HCT116 (cell line): ENCODE results near the gene OR52B2. TPM values are rescaled to one million over a fixed set of nuclear protein-coding genes. Genes with fewer than 3 reads are reported as not detected.

ENCODE experiments used
- ATAC-seq: fragments of 200-7000 bp; cut with Tn5 transposase; 2 replicates; pipeline ENCODE4 v1.9.1; 2020; ENCODE audit warnings: mild to moderate bottlenecking, moderate library complexity
- BruUV-seq: library from RNA; stranded (reverse); fragments of 400-500 nt; replicated peaks from 2 replicates; lab custom pipeline; 2021; lab: Mats Ljungman, UMichigan
- CTCF ChIA-PET: fragments of 300-600 bp; sonication (Branson Sonifier 250); formaldehyde crosslinking; loops from one replicate; lab custom pipeline; 2021; ENCODE audit warnings: antibody characterized with exemption; lab: Charles Lee
- POLR2A ChIA-PET: fragments of 300-600, 350-600 bp; sonication (Branson Sonifier 250); formaldehyde crosslinking; loops from one replicate; lab custom pipeline; 2021; ENCODE audit warnings: antibody characterized with exemption; lab: Charles Lee
- RAD21 ChIA-PET, 2 experiments: fragments of 300-600 bp; sonication (Branson Sonifier 250); formaldehyde crosslinking; loops; one replicate each; lab custom pipeline; 2023; ENCODE audit warnings: low total read pairs in 2 of 2; ENCODE audit not compliant: uncharacterized antibody in 2 of 2, unreplicated experiment in 2 of 2, low non-redundant PET in 1 of 2; lab: Charles Lee
- DNase-seq: peaks from one replicate; pipeline ENCODE4 v3.0.0-alpha.2; 2010; ENCODE audit warnings: low read depth, low spot score
- H2AFZ ChIP-seq: fragments of 200-600 bp; shearing (Covaris generic), sonication (generic); 2 replicates; pipeline ENCODE4 v1.6.1; 2017; ENCODE audit warnings: low read depth, mixed run types, mixed read lengths, antibody characterized with exemption, low read length; ENCODE audit not compliant: poor library complexity, severe bottlenecking
- H3K27ac ChIP-seq: 2 replicates; pipeline ENCODE4 v1.5.1; 2012; ENCODE audit warnings: low read depth, low read length
- H3K27me3 ChIP-seq: fragments of 200-600 bp; sonication (generic); 2 replicates; pipeline ENCODE4 v1.6.1; 2016; ENCODE audit warnings: mixed run types, low read length, mixed read lengths; ENCODE audit not compliant: insufficient read depth
- H3K36me3 ChIP-seq, 2 experiments: fragments of 200-500 bp in 1 of 2; fragments of 200-600 bp in 1 of 2; sonication (Bioruptor generic) in 1 of 2; sonication (generic) in 1 of 2; 2 replicates each; pipeline versions ENCODE4 v1.5.1 to v1.6.1; 2014 to 2016; ENCODE audit warnings: low read length in 2 of 2, inconsistent platforms in 1 of 2, mixed read lengths in 1 of 2, mixed run types in 1 of 2; ENCODE audit not compliant: insufficient read depth in 2 of 2, control insufficient read depth in 1 of 2
- H3K4me1 ChIP-seq, 2 experiments: fragments of 200-600 bp in 1 of 2; sonication (generic) in 1 of 2; 2 replicates each; pipeline versions ENCODE4 v1.5.1 to v1.6.1; 2012 to 2017; ENCODE audit warnings: low read length in 2 of 2, inconsistent platforms in 1 of 2, mild to moderate bottlenecking in 1 of 2, mixed read lengths in 1 of 2, mixed run types in 1 of 2, moderate library complexity in 1 of 2; ENCODE audit not compliant: insufficient read depth in 2 of 2, control insufficient read depth in 1 of 2
- H3K4me2 ChIP-seq: fragments of 200-600 bp; sonication (generic); 2 replicates; pipeline ENCODE4 v1.6.1; 2017; ENCODE audit warnings: mixed run types, low read length, mixed read lengths
- H3K4me3 ChIP-seq, 2 experiments: fragments of 200-600 bp in 1 of 2; sonication (generic) in 1 of 2; replicated peaks in 1 of 2; 2 replicates each; pipeline ENCODE4 v1.5.1; 2011 to 2016; ENCODE audit warnings: low read length in 2 of 2, control low read depth in 1 of 2, low read depth in 1 of 2, mild to moderate bottlenecking in 1 of 2, mixed read lengths in 1 of 2, mixed run types in 1 of 2
- H3K79me2 ChIP-seq: fragments of 200-600 bp; sonication (generic); 2 replicates; pipeline ENCODE4 v1.6.1; 2017; ENCODE audit warnings: mild to moderate bottlenecking, mixed run types, low read length, moderate library complexity, mixed read lengths; ENCODE audit not compliant: insufficient read depth
- H3K9ac ChIP-seq: fragments of 200-600 bp; sonication (generic); 2 replicates; pipeline ENCODE4 v1.6.1; 2016; ENCODE audit warnings: low read length, mixed read lengths
- H3K9me2 ChIP-seq: fragments of 200-600 bp; sonication (generic), shearing (Covaris generic); 2 replicates; pipeline ENCODE4 v1.6.1; 2017; ENCODE audit warnings: mixed run types, mild to moderate bottlenecking, moderate library complexity; ENCODE audit not compliant: insufficient read depth
- H3K9me3 ChIP-seq, 2 experiments: fragments of 200-500 bp in 1 of 2; fragments of 200-600 bp in 1 of 2; sonication (Bioruptor generic) in 1 of 2; sonication (generic) in 1 of 2; 2 replicates each; pipeline ENCODE4 v1.6.1; 2014 to 2017; ENCODE audit warnings: low read length in 2 of 2, mixed read lengths in 2 of 2, inconsistent platforms in 1 of 2, low read depth in 1 of 2, mild to moderate bottlenecking in 1 of 2, mixed run types in 1 of 2, moderate library complexity in 1 of 2; ENCODE audit not compliant: control insufficient read depth in 1 of 2, insufficient read depth in 1 of 2
- H4K20me1 ChIP-seq: fragments of 200-600 bp; sonication (generic), shearing (Covaris generic); 2 replicates; pipeline ENCODE4 v1.6.1; 2017; ENCODE audit warnings: mixed run types, mild to moderate bottlenecking, moderate library complexity; ENCODE audit not compliant: insufficient read depth
- CBX3 ChIP-seq: IDR thresholded peaks from 2 replicates; pipeline ENCODE4 v1.6.1; 2012; ENCODE audit warnings: low read depth
- CEBPB ChIP-seq: IDR thresholded peaks from 2 replicates; pipeline ENCODE4 v1.6.1; 2012; ENCODE audit warnings: low read depth
- EGR1 ChIP-seq: IDR thresholded peaks from 2 replicates; pipeline ENCODE4 v1.6.1; 2012; ENCODE audit warnings: low read depth
- JUND ChIP-seq: IDR thresholded peaks from 2 replicates; pipeline ENCODE4 v1.6.1; 2012
- SRF ChIP-seq: IDR thresholded peaks from 2 replicates; pipeline ENCODE4 v1.6.1; 2012; ENCODE audit warnings: low read depth
- ZFX ChIP-seq: fragments of 450-650 bp; IDR thresholded peaks from 2 replicates; pipeline ENCODE4 v1.6.1; 2017
- intact Hi-C: fragments of 100-400 bp; cut with micrococcal nuclease; formaldehyde crosslinking; loops from 2 replicates; pipeline ENCODE4 v1.10.0; 2022
- total RNA-seq: library from RNA; stranded (reverse); gene quantifications from one replicate; pipeline ENCODE4 v1.2.1, GENCODE V29; 2021; ENCODE audit not compliant: unreplicated experiment
- TF ChIP-seq, protein P1 (sequence below): IDR thresholded peaks from 2 replicates; pipeline ENCODE4 v1.6.1; 2011; ENCODE audit warnings: mild to moderate bottlenecking, low read length, moderate library complexity; ENCODE audit not compliant: insufficient replicate concordance; ENCODE audit errors: extremely low read depth
- TF ChIP-seq, protein P2 (sequence below): IDR thresholded peaks from 2 replicates; pipeline ENCODE4 v1.6.1; 2012

OR52B2 gene
- total RNA-seq, 1 experiment from 2014 or later, result not detected

DNA sequence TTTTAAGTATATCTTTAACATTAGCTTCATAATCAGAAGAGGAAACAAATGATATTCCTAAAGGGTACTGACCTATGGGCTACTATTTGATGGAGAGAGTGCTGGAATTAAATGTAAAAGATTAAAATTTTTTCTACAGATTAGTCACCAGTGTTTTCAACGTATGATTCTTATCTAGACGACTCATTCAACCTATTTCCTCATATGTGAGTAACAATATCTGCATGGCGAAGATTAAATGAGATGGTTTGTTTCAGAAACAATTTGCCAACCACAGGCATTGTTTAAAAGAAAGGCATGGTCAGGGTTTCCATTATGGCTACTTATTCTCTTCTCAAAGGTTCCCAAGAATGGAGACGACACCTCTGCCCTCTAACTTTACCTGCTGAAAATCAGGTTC is 42.2 kb downstream of the OR52B2 start:
- RAD21 ChIA-PET, result no interaction called here
- no peak overlapping the region for H2AFZ ChIP-seq

DNA sequence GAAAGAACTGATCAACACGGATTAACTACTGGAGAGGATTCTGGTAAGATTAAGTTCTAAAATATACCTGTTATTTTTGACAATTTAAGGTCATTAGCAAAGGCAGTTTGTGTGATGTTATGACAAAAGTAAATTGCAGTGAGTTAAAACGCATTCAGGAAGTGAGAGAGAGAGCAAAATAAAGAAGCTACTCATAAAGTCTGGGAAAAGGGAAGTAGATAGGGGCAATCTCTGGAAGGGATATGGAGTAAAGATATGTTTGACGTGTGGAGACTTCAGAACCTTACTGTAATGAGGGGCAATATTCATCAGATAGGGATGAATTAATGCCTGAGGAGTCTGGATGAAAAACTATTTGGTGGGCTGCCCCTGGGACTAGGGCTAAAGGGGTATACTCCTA is 45.9 kb downstream of the OR52B2 start:
- Histone ChIP-seq H3K27ac (no peak overlapping the region), H4K20me1 (no peaks in the 10 kb centered on the region), H3K4me1 (no peaks in the 10 kb centered on the region), H3K9me3 (no peaks in the 10 kb centered on the region), H3K4me3 (no peak overlapping the region), H3K79me2 (no peaks in the 10 kb centered on the region), H3K9ac (no peak overlapping the region), H2AFZ (no peak overlapping the region), H3K9me2 (no peaks in the 10 kb centered on the region), H3K36me3 (no peaks in the 10 kb centered on the region; a peak in 1 of 4 replicates), H3K27me3 (peaks cover 21% of the 10 kb centered on the region), H3K4me2 (no peak overlapping the region)
- no TSS peak for BruUV-seq
- intact Hi-C loops, result no loop called here
- TF ChIP-seq JUND, result no peak
- no peak for TF ChIP-seq CBX3
- TF ChIP-seq, protein P1, sequence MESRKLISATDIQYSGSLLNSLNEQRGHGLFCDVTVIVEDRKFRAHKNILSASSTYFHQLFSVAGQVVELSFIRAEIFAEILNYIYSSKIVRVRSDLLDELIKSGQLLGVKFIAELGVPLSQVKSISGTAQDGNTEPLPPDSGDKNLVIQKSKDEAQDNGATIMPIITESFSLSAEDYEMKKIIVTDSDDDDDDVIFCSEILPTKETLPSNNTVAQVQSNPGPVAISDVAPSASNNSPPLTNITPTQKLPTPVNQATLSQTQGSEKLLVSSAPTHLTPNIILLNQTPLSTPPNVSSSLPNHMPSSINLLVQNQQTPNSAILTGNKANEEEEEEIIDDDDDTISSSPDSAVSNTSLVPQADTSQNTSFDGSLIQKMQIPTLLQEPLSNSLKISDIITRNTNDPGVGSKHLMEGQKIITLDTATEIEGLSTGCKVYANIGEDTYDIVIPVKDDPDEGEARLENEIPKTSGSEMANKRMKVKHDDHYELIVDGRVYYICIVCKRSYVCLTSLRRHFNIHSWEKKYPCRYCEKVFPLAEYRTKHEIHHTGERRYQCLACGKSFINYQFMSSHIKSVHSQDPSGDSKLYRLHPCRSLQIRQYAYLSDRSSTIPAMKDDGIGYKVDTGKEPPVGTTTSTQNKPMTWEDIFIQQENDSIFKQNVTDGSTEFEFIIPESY, result no peak
- TF ChIP-seq ZFX, result no peak
- TF ChIP-seq CEBPB, result no peak
- no peak for TF ChIP-seq SRF
- ChIA-PET POLR2A (no interaction called here), RAD21 (no interaction called here), CTCF (no interaction called here)
- DNase-seq (no peak), ATAC-seq (no peak)

More for the DNA sequence above, 42.2 kb downstream of the OR52B2 start:
- no peaks in the 10 kb centered on the region; a peak in 1 of 4 replicates for H3K36me3 ChIP-seq
- TF ChIP-seq, protein P1, result no peak
- TF ChIP-seq, protein P2, sequence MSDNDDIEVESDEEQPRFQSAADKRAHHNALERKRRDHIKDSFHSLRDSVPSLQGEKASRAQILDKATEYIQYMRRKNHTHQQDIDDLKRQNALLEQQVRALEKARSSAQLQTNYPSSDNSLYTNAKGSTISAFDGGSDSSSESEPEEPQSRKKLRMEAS, result no peak
- TF ChIP-seq EGR1, result no peak
- no peaks in the 10 kb centered on the region for H3K9me2 ChIP-seq
- BruUV-seq, result no TSS peak
- no peaks in the 10 kb centered on the region for H3K9me3 ChIP-seq
- no peak overlapping the region for H3K4me3 ChIP-seq
- ATAC-seq (no peak), DNase-seq (no peak)
- H3K79me2 ChIP-seq, result no peaks in the 10 kb centered on the region
- H3K4me1 ChIP-seq, result no peaks in the 10 kb centered on the region
- no peak overlapping the region for H3K4me2 ChIP-seq
- H3K27me3 ChIP-seq, result peaks cover 39% of the 10 kb centered on the region
- no peaks in the 10 kb centered on the region for H4K20me1 ChIP-seq
- intact Hi-C loops, result no loop called here
- no peak overlapping the region for H3K27ac ChIP-seq
- ChIA-PET POLR2A (no interaction called here), CTCF (no interaction called here)
- no peak overlapping the region for H3K9ac ChIP-seq
